Endodermal cell (in vitro differentiated cells): ENCODE data around the gene AOC3. TPM values are rescaled to one million over a fixed set of nuclear protein-coding genes. Genes with fewer than 3 reads are reported as not detected.
A peak's percentile ranks its signal among the peaks of the same experiment; 100 is the strongest.

Source experiments
- DNase-seq: peaks from one replicate; pipeline ENCODE4 v3.0.0-alpha.2; 2017
- H3K27ac ChIP-seq: 2 replicates; pipeline ENCODE4 v1.5.1; 2013; ENCODE audit warnings: mild to moderate bottlenecking, low read depth, low read length, moderate library complexity
- H3K27me3 ChIP-seq: 2 replicates; pipeline ENCODE4 v1.6.1; 2013; ENCODE audit warnings: mild to moderate bottlenecking, low read length, moderate library complexity; ENCODE audit not compliant: insufficient read depth, control insufficient read depth, poor library complexity, severe bottlenecking
- H3K36me3 ChIP-seq: 2 replicates; pipeline ENCODE4 v1.7.0; 2013; ENCODE audit warnings: mild to moderate bottlenecking, low read length, moderate library complexity; ENCODE audit not compliant: control insufficient read depth, insufficient read depth
- H3K4me1 ChIP-seq: one replicate; pipeline ENCODE4 v1.7.0; 2013; ENCODE audit warnings: low read length; ENCODE audit not compliant: control insufficient read depth, insufficient read depth
- H3K4me3 ChIP-seq: 2 replicates; pipeline ENCODE4 v1.5.1; 2013; ENCODE audit warnings: mild to moderate bottlenecking, low read length, moderate library complexity
- H3K9ac ChIP-seq: 2 replicates; pipeline ENCODE4 v1.6.1; 2013; ENCODE audit warnings: mild to moderate bottlenecking, low read length, moderate library complexity; ENCODE audit not compliant: poor library complexity, severe bottlenecking; ENCODE audit errors: extremely low read depth
- H3K9me3 ChIP-seq: 2 replicates; pipeline ENCODE4 v1.6.1; 2013; ENCODE audit warnings: mild to moderate bottlenecking, low read length, moderate library complexity; ENCODE audit not compliant: control insufficient read depth
- H3K27ac Mint-ChIP-seq: 2 replicates; pipeline ENCODE4 v1.8.0; 2020; ENCODE audit warnings: mixed read lengths
- H3K27me3 Mint-ChIP-seq: 2 replicates; pipeline ENCODE4 v1.8.0; 2021; ENCODE audit warnings: mild to moderate bottlenecking, mixed read lengths; ENCODE audit not compliant: insufficient read depth
- H3K36me3 Mint-ChIP-seq: 2 replicates; pipeline ENCODE4 v1.8.0; 2020; ENCODE audit warnings: low read depth, mixed read lengths
- H3K4me1 Mint-ChIP-seq: 2 replicates; pipeline ENCODE4 v1.8.0; 2020; ENCODE audit warnings: mixed read lengths
- H3K4me3 Mint-ChIP-seq: 2 replicates; pipeline ENCODE4 v1.8.0; 2020; ENCODE audit warnings: mild to moderate bottlenecking, moderate library complexity, mixed read lengths
- H3K9me3 Mint-ChIP-seq: 2 replicates; pipeline ENCODE4 v1.8.0; 2020; ENCODE audit warnings: mild to moderate bottlenecking, mixed read lengths
- WGBS, 2 experiments: methylation state at CpG; one replicate each; pipeline versions ENCODE4 v1.1.5 to v1.1.7; 2013; ENCODE audit warnings: missing lambda C conversion rate in 2 of 2, mixed read lengths in 1 of 2; ENCODE audit not compliant: insufficient coverage in 1 of 2, insufficient read length in 1 of 2; 5-methylcytosine and 5-hydroxymethylcytosine counted together
- total RNA-seq, 2 donors: library from RNA; stranded (reverse); fragmentation: NEBNext Ultra II Directional in 1 of 2; extraction: Animal tissue kit (Norgen Biotek cat#: 25700) in 1 of 2; gene quantifications; 2 replicates in 1 of 2; 3 replicates in 1 of 2; pipeline ENCODE4 v1.2.1, GENCODE V29; 2021
- TF ChIP-seq, protein P1 (sequence below): fragments of 200-600 bp; sonication (generic); conservative IDR thresholded peaks from 2 replicates; pipeline ENCODE4 v1.5.0; 2021; ENCODE audit warnings: antibody characterized with exemption, mild to moderate bottlenecking

AOC3 gene
- total RNA-seq, 2 donors from 2014 or later = 1.3 to 1.9 TPM

GRCh38 chr17:42877037-42877436 is 26.0 kb downstream of the AOC3 start:
- no peak for DNase-seq
- no peak overlapping the region for H3K27ac ChIP-seq
- Mint-ChIP-seq H3K27ac (no peak overlapping the region), H3K4me3 (no peak overlapping the region), H3K27me3 (peaks cover 48% of the 10 kb centered on the region), H3K9me3 (no peaks in the 10 kb centered on the region), H3K4me1 (peaks cover 8% of the 10 kb centered on the region), H3K36me3 (no peaks in the 10 kb centered on the region)
- TF ChIP-seq, protein P1, sequence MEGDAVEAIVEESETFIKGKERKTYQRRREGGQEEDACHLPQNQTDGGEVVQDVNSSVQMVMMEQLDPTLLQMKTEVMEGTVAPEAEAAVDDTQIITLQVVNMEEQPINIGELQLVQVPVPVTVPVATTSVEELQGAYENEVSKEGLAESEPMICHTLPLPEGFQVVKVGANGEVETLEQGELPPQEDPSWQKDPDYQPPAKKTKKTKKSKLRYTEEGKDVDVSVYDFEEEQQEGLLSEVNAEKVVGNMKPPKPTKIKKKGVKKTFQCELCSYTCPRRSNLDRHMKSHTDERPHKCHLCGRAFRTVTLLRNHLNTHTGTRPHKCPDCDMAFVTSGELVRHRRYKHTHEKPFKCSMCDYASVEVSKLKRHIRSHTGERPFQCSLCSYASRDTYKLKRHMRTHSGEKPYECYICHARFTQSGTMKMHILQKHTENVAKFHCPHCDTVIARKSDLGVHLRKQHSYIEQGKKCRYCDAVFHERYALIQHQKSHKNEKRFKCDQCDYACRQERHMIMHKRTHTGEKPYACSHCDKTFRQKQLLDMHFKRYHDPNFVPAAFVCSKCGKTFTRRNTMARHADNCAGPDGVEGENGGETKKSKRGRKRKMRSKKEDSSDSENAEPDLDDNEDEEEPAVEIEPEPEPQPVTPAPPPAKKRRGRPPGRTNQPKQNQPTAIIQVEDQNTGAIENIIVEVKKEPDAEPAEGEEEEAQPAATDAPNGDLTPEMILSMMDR = no peak
- H3K36me3 ChIP-seq = no peaks in the 10 kb centered on the region
- no peaks in the 10 kb centered on the region for H3K4me1 ChIP-seq
- 87 to 95% methylated on average over 10 of the region's 10 CpGs for WGBS, 2 experiments
- H3K4me3 ChIP-seq = no peak overlapping the region
- no peaks in the 10 kb centered on the region for H3K9me3 ChIP-seq
- H3K27me3 ChIP-seq = peaks cover 7% of the 10 kb centered on the region
- no peak overlapping the region for H3K9ac ChIP-seq

DNA sequence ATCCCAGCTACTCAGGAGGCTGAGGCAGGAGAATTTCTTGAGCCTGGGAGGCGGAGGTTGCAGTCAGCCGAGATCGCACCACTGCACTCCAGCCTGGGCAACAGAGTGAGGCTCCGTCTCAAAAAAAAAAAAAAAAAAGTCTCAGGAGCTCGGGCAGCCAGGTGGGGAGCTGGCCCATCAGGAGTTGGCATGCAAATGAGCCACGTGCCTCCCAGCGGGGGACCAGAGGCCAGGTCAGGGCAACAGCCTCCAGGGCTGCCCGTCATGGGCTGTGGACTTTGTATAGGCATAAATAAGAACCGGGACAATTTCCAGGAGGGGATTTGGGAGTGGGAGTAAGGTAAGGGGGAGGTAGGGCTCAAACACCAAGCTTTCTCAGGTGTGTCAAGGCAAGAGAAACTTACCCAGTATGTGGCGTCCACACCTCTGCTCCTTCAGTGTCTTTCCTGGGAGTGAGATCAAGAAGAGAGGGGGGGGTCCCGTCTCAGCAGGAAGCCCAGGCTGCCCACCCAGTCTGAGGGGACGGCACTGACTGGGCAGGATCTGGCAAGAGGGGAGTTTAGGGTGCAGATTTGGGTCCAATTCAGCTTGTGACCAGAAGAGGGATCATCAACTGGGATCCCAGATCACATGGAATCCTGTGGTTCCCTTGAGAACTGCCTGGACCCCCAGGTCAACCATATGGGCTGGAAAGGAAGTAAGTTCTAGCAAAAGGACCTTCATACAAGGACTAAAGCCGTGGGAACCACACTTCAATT is 27.3 kb downstream of the AOC3 start:
- Mint-ChIP-seq H3K27ac (peak overlapping the region; percentile 77), H3K27me3 (peaks cover 48% of the 10 kb centered on the region), H3K36me3 (no peaks in the 10 kb centered on the region), H3K4me3 (peak overlapping the region; percentile 23), H3K9me3 (no peaks in the 10 kb centered on the region), H3K4me1 (peaks cover 8% of the 10 kb centered on the region)
- no peak overlapping the region for H3K9ac ChIP-seq
- no peak overlapping the region for H3K4me3 ChIP-seq
- H3K36me3 ChIP-seq = no peaks in the 10 kb centered on the region
- peaks cover 7% of the 10 kb centered on the region for H3K27me3 ChIP-seq
- no peaks in the 10 kb centered on the region for H3K9me3 ChIP-seq
- H3K27ac ChIP-seq = no peak overlapping the region
- 35 to 38% methylated on average over 8 to 13 of the region's 13 CpGs for WGBS, 2 experiments
- TF ChIP-seq, protein P1 = peak; percentile 58
- peak; percentile 97 for DNase-seq
- H3K4me1 ChIP-seq = no peaks in the 10 kb centered on the region

DNA sequence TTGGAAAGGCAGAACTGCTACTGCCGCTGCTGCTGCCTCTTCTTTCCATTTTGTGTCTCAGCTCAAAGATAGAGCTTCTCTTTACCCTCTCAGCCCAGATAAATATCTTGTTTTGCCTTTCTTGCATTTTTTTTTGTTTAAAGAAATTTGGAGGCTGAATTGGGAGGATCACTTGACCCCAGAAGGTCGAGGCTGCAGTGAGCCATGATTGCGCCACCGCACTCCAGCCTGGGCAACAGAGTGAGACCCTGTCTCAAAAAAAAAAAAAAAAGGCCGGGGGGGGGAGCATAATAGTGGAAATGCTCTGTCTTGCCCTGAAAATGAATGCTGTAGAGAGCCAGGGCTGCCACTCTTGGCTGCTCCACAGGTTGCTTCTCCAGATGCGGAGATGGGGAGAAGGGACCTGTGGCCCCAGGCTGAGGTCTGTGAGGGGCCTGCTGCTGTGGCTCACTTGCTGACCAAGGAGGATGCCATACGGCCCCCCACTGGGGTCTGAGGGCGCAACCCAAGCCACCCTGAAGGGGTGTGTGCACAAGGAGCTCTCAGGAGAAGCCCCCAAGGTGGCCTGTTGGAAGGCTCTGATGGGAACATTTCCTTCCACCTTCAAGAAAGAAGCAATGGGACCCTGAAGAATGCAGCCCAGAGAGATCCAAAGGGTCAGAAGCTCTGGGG is 28.1 kb downstream of the AOC3 start:
- Histone ChIP-seq H3K9ac (no peak overlapping the region), H3K4me3 (no peak overlapping the region), H3K36me3 (no peaks in the 10 kb centered on the region), H3K4me1 (no peaks in the 10 kb centered on the region), H3K9me3 (no peaks in the 10 kb centered on the region), H3K27me3 (peaks cover 7% of the 10 kb centered on the region), H3K27ac (no peak overlapping the region)
- Mint-ChIP-seq H3K4me1 (peaks cover 8% of the 10 kb centered on the region), H3K9me3 (no peaks in the 10 kb centered on the region), H3K27me3 (peaks cover 48% of the 10 kb centered on the region), H3K36me3 (no peaks in the 10 kb centered on the region), H3K27ac (no peak overlapping the region), H3K4me3 (no peak overlapping the region)
- TF ChIP-seq, protein P1 = no peak
- DNase-seq = no peak
- WGBS, 2 experiments = 93 to 97% methylated on average over 4 to 8 of the region's 8 CpGs
